OCI-LY7 (cell line): ENCODE data around the gene KCNK15. TPM values are rescaled to one million over a fixed set of nuclear protein-coding genes. Genes with fewer than 3 reads are reported as not detected.

Experiments
- BruUV-seq: library from RNA; stranded (reverse); fragments of 400-500 nt; replicated peaks from 2 replicates; lab custom pipeline; 2021; lab: Mats Ljungman, UMichigan
- CTCF ChIA-PET: fragments of 300-600 bp; sonication (Branson Sonifier 250); formaldehyde crosslinking; loops from one replicate; lab custom pipeline; 2022; ENCODE audit warnings: antibody characterized with exemption; ENCODE audit not compliant: unreplicated experiment; lab: Charles Lee
- POLR2A ChIA-PET: fragments of 300-600 bp; sonication (Branson Sonifier 250); formaldehyde crosslinking; loops from one replicate; lab custom pipeline; 2022; ENCODE audit warnings: antibody characterized with exemption; lab: Charles Lee
- DNase-seq: peaks from one replicate; pipeline ENCODE4 v3.0.0-alpha.2; 2015; ENCODE audit warnings: low spot score
- H2AFZ ChIP-seq: fragments of 200-600 bp; sonication (generic), shearing (Covaris generic); 2 replicates; pipeline ENCODE4 v1.6.1; 2014; ENCODE audit warnings: mild to moderate bottlenecking, antibody characterized with exemption, low read length, moderate library complexity
- H3K27ac ChIP-seq: fragments of 200-600 bp; sonication (generic); 2 replicates; pipeline ENCODE4 v1.5.1; 2014; ENCODE audit warnings: mixed run types, low read depth, mild to moderate bottlenecking, moderate library complexity, low read length, inconsistent platforms; ENCODE audit not compliant: poor library complexity, severe bottlenecking
- H3K36me3 ChIP-seq: fragments of 200-600 bp; sonication (generic); 2 replicates; pipeline ENCODE4 v1.6.1; 2014; ENCODE audit warnings: mild to moderate bottlenecking, antibody characterized with exemption, low read length, moderate library complexity, mixed read lengths; ENCODE audit not compliant: insufficient read depth
- H3K4me1 ChIP-seq: fragments of 200-600 bp; sonication (generic); 2 replicates; pipeline ENCODE4 v1.5.1; 2014; ENCODE audit warnings: mild to moderate bottlenecking, low read length; ENCODE audit not compliant: insufficient read depth, poor library complexity, severe bottlenecking
- H3K4me2 ChIP-seq: fragments of 200-600 bp; sonication (generic); 2 replicates; pipeline ENCODE4 v1.6.1; 2014; ENCODE audit warnings: mild to moderate bottlenecking, low read length
- H3K4me3 ChIP-seq: fragments of 200-600 bp; sonication (generic); 2 replicates; pipeline ENCODE4 v1.5.1; 2014; ENCODE audit warnings: mild to moderate bottlenecking, low read depth, low read length; ENCODE audit not compliant: poor library complexity, severe bottlenecking
- H3K79me2 ChIP-seq: fragments of 200-600 bp; sonication (generic); 2 replicates; pipeline ENCODE4 v1.6.1; 2016; ENCODE audit warnings: low read depth, mild to moderate bottlenecking, low read length, moderate library complexity, mixed read lengths; ENCODE audit not compliant: insufficient read depth
- H3K9me2 ChIP-seq: fragments of 200-600 bp; sonication (generic); 2 replicates; pipeline ENCODE4 v1.6.1; 2016; ENCODE audit warnings: mild to moderate bottlenecking, low read length, mixed read lengths; ENCODE audit not compliant: insufficient read depth
- H3K9me3 ChIP-seq: fragments of 200-600 bp; sonication (generic); 2 replicates; pipeline ENCODE4 v1.6.1; 2014; ENCODE audit warnings: mild to moderate bottlenecking, mixed run types, low read length, mixed read lengths
- H4K20me1 ChIP-seq: fragments of 200-600 bp; sonication (generic); 2 replicates; pipeline ENCODE4 v1.6.1; 2014; ENCODE audit warnings: mild to moderate bottlenecking, antibody characterized with exemption, low read length, moderate library complexity, mixed read lengths; ENCODE audit not compliant: insufficient read depth
- EZH2phosphoT487 ChIP-seq: fragments of 200-600 bp; sonication (generic); IDR thresholded peaks from 2 replicates; pipeline ENCODE4 v1.6.1; 2018; ENCODE audit warnings: low read depth, borderline replicate concordance, mild to moderate bottlenecking, mixed run types, antibody characterized with exemption, low read length, moderate library complexity, mixed read lengths
- intact Hi-C: fragments of 100-400 bp; cut with micrococcal nuclease; formaldehyde crosslinking; loops from one replicate; pipeline ENCODE4 v1.10.0; 2022; ENCODE audit not compliant: unreplicated experiment
- total RNA-seq, 2 experiments: library from RNA; depleted of rRNA in 1 of 2; stranded (reverse); fragments of >200 nt in 1 of 2; shearing (Covaris generic) in 1 of 2; gene quantifications; 2 replicates each; pipeline ENCODE4 v1.2.3, GENCODE V29; 2014 to 2022
- TF ChIP-seq, protein P1 (sequence below): fragments of 200-600 bp; sonication (generic); conservative IDR thresholded peaks from 2 replicates; pipeline ENCODE4 v1.5.1; 2014; ENCODE audit warnings: mild to moderate bottlenecking, antibody characterized with exemption, low read length, moderate library complexity, mixed read lengths

The KCNK15 gene
- total RNA-seq, 2 experiments from 2014 or later: not detected

GRCh38 chr20:44742304-44743079, 3.2 kb upstream of the KCNK15 start:
- ChIA-PET POLR2A (interaction anchor here (0.6 kb wide), 1 partner anchor 120 kb away, joined by 5 read pairs; no protein-coding TSS in a partner anchor), CTCF (interaction anchor here (1.4 kb wide), 1 partner anchor 10 kb away, joined by 3 read pairs; no protein-coding TSS in a partner anchor)
- H2AFZ ChIP-seq: no peak overlapping the region
- no peaks in the 10 kb centered on the region for H3K9me2 ChIP-seq
- intact Hi-C loops: no loop called here
- DNase-seq: no peak
- no TSS peak for BruUV-seq
- H3K4me2 ChIP-seq: no peak overlapping the region
- no peak overlapping the region for H3K4me3 ChIP-seq
- H3K4me1 ChIP-seq: peaks cover 22% of the 10 kb centered on the region
- H3K27ac ChIP-seq: no peak overlapping the region
- peaks cover 8% of the 10 kb centered on the region; the same call in 1 of the 2 replicates for H3K9me3 ChIP-seq
- no peaks in the 10 kb centered on the region for H3K79me2 ChIP-seq
- no peaks in the 10 kb centered on the region for H4K20me1 ChIP-seq
- TF ChIP-seq, protein P1, sequence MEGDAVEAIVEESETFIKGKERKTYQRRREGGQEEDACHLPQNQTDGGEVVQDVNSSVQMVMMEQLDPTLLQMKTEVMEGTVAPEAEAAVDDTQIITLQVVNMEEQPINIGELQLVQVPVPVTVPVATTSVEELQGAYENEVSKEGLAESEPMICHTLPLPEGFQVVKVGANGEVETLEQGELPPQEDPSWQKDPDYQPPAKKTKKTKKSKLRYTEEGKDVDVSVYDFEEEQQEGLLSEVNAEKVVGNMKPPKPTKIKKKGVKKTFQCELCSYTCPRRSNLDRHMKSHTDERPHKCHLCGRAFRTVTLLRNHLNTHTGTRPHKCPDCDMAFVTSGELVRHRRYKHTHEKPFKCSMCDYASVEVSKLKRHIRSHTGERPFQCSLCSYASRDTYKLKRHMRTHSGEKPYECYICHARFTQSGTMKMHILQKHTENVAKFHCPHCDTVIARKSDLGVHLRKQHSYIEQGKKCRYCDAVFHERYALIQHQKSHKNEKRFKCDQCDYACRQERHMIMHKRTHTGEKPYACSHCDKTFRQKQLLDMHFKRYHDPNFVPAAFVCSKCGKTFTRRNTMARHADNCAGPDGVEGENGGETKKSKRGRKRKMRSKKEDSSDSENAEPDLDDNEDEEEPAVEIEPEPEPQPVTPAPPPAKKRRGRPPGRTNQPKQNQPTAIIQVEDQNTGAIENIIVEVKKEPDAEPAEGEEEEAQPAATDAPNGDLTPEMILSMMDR: no peak
- no peak for TF ChIP-seq EZH2phosphoT487
- peaks cover 5% of the 10 kb centered on the region; the same call in 1 of the 2 replicates for H3K36me3 ChIP-seq

DNA sequence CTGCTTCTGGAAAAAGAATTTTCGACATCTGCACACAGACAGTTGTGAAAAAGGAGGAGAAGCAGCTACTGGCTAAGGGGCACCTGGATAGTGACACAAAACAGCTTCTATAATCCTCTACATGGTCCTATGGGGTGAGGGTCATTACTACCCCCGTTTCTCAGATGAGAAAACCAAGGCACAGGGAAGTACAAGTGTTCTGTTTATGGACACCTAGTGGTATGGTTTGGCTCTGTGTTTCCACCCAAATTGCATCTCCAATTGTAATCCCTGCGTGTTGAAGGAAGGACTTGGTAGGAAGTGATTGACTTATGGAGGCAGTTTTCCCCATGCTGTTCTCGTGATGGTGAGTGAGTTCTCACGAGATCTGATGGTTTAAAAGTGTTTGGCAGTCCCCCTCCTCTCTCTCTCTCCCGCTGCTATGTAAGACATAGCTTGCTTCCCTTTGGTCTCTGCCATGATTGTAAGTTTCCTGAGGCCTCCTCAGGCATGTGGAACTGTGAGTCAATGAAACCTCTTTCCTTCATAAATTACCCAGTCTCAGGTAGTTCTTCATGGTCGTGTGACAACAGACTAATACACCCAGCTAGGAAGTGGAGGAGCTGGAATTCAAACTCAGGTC, 2.5 kb upstream of the KCNK15 start:
- no peak for DNase-seq
- H3K4me2 ChIP-seq: no peak overlapping the region
- no peak overlapping the region for H3K27ac ChIP-seq
- no peak overlapping the region for H2AFZ ChIP-seq
- CTCF ChIA-PET: interaction anchor here (1.4 kb wide), 1 partner anchor 9 kb away, joined by 3 read pairs; no protein-coding TSS in a partner anchor
- H3K9me2 ChIP-seq: no peaks in the 10 kb centered on the region
- no peak for TF ChIP-seq EZH2phosphoT487
- TF ChIP-seq, protein P1: no peak
- POLR2A ChIA-PET: interaction anchor here (0.6 kb wide), 1 partner anchor 120 kb away, joined by 5 read pairs; no protein-coding TSS in a partner anchor
- no peak overlapping the region for H3K4me3 ChIP-seq
- H3K4me1 ChIP-seq: peaks cover 17% of the 10 kb centered on the region
- 0 out of 2 replicates have a peak, but pooled peaks cover 3% of the 10 kb centered on the region for H3K9me3 ChIP-seq
- no peaks in the 10 kb centered on the region for H3K79me2 ChIP-seq
- intact Hi-C loops: no loop called here
- no peaks in the 10 kb centered on the region for H3K36me3 ChIP-seq
- H4K20me1 ChIP-seq: no peaks in the 10 kb centered on the region
- BruUV-seq: no TSS peak
